A673 (cell line): Measurements from ENCODE around the gene ASB18. TPM values are rescaled to one million over a fixed set of nuclear protein-coding genes. Genes with fewer than 3 reads are reported as not detected.

Source experiments
- BruUV-seq: library from RNA; stranded (reverse); fragments of 400-500 nt; replicated peaks from 2 replicates; lab custom pipeline; 2021; lab: Mats Ljungman, UMichigan
- CTCF ChIA-PET: fragments of 300-600 bp; sonication (Branson Sonifier 250); formaldehyde crosslinking; loops from one replicate; lab custom pipeline; 2022; ENCODE audit warnings: antibody characterized with exemption; lab: Charles Lee
- POLR2A ChIA-PET: fragments of 300-600 bp; sonication (Branson Sonifier 250); formaldehyde crosslinking; loops from one replicate; lab custom pipeline; 2022; ENCODE audit warnings: antibody characterized with exemption; ENCODE audit not compliant: low non-redundant PET; lab: Charles Lee
- DNase-seq: peaks from one replicate; pipeline ENCODE4 v3.0.0-alpha.2; 2015; ENCODE audit warnings: low spot score
- H3K27ac ChIP-seq: fragments of 200-600 bp; sonication (generic); 2 replicates; pipeline ENCODE4 v1.5.1; 2016; ENCODE audit warnings: mixed run types, low read depth, mild to moderate bottlenecking, mixed read lengths, antibody characterized with exemption, low read length; ENCODE audit not compliant: poor library complexity, severe bottlenecking
- H3K27me3 ChIP-seq: fragments of 200-600 bp; sonication (generic); replicated peaks from 2 replicates; pipeline ENCODE4 v1.6.1; 2017; ENCODE audit warnings: mixed run types, low read depth, mild to moderate bottlenecking, mixed read lengths, antibody characterized with exemption, low read length; ENCODE audit not compliant: insufficient read depth, poor library complexity
- H3K36me3 ChIP-seq: fragments of 200-600 bp; sonication (generic); 2 replicates; pipeline ENCODE4 v1.6.1; 2016; ENCODE audit warnings: mixed run types, mild to moderate bottlenecking, mixed read lengths, antibody characterized with exemption, low read length; ENCODE audit not compliant: insufficient read depth, poor library complexity, severe bottlenecking
- H3K4me1 ChIP-seq: fragments of 200-600 bp; sonication (generic); 2 replicates; pipeline ENCODE4 v1.6.1; 2017; ENCODE audit warnings: mixed run types, mild to moderate bottlenecking, mixed read lengths, antibody characterized with exemption, low read length; ENCODE audit not compliant: insufficient read depth, poor library complexity, severe bottlenecking
- H3K4me3 ChIP-seq: fragments of 200-600 bp; sonication (generic); 2 replicates; pipeline ENCODE4 v1.5.1; 2016; ENCODE audit warnings: low read depth, mixed run types, mild to moderate bottlenecking, mixed read lengths, low read length; ENCODE audit not compliant: poor library complexity, severe bottlenecking
- H3K9me3 ChIP-seq: fragments of 200-600 bp; sonication (generic); 2 replicates; pipeline ENCODE4 v1.6.1; 2016; ENCODE audit warnings: mixed run types, low read depth, mild to moderate bottlenecking, mixed read lengths, antibody characterized with exemption, low read length; ENCODE audit not compliant: poor library complexity, severe bottlenecking
- CTCF ChIP-seq: fragments of 300-800, 200-600 bp; sonication (generic); conservative IDR thresholded peaks from 2 replicates; pipeline ENCODE4 v1.5.1; 2017; ENCODE audit warnings: low read depth, mild to moderate bottlenecking, antibody characterized with exemption, low read length, moderate library complexity, mixed read lengths
- EZH2 ChIP-seq: fragments of 200-600 bp; sonication (generic); IDR thresholded peaks from 2 replicates; pipeline ENCODE4 v1.6.1; 2017; ENCODE audit warnings: borderline replicate concordance, low read depth, mild to moderate bottlenecking, mixed read lengths, antibody characterized with exemption, low read length; ENCODE audit not compliant: poor library complexity, severe bottlenecking
- intact Hi-C: fragments of 100-400 bp; cut with micrococcal nuclease; formaldehyde crosslinking; loops from one replicate; pipeline ENCODE4 v1.10.0; 2022; ENCODE audit not compliant: unreplicated experiment
- total RNA-seq: library from RNA; stranded (reverse); gene quantifications from 2 replicates; pipeline ENCODE4 v1.2.3, GENCODE V29; 2021

The ASB18 gene
- total RNA-seq, 1 experiment from 2014 or later: not detected

GRCh38 chr2:236190674-236191073 lies 73.5 kb downstream of the ASB18 start:
- ChIA-PET POLR2A (no interaction called here), CTCF (no interaction called here)
- TF ChIP-seq EZH2 (no peak), CTCF (no peak)
- H3K27ac ChIP-seq: no peak overlapping the region
- DNase-seq: no peak
- intact Hi-C loops: no loop called here
- no peaks in the 10 kb centered on the region for H3K9me3 ChIP-seq
- no peaks in the 10 kb centered on the region for H3K27me3 ChIP-seq
- H3K4me3 ChIP-seq: no peak overlapping the region
- no peaks in the 10 kb centered on the region for H3K4me1 ChIP-seq
- no peaks in the 10 kb centered on the region for H3K36me3 ChIP-seq
- no TSS peak for BruUV-seq

GRCh38 chr2:236184701-236185100 lies 79.5 kb downstream of the ASB18 start:
- H3K9me3 ChIP-seq: no peaks in the 10 kb centered on the region
- no TSS peak for BruUV-seq
- no peak for DNase-seq
- H3K27me3 ChIP-seq: peaks cover 22% of the 10 kb centered on the region
- peaks cover 9% of the 10 kb centered on the region for H3K4me1 ChIP-seq
- no peak for TF ChIP-seq CTCF
- no peak for TF ChIP-seq EZH2
- no peak overlapping the region for H3K4me3 ChIP-seq
- no peak overlapping the region for H3K27ac ChIP-seq
- ChIA-PET POLR2A (no interaction called here), CTCF (no interaction called here)
- no peaks in the 10 kb centered on the region for H3K36me3 ChIP-seq
- intact Hi-C loops: loop anchor here (10.0 kb wide), 1 partner anchor 880 kb away; no protein-coding TSS in a partner anchor

GRCh38 chr2:236180831-236181453 lies 83.3 kb downstream of the ASB18 start:
- Histone ChIP-seq H3K4me1 (peaks cover 24% of the 10 kb centered on the region), H3K27ac (no peak overlapping the region), H3K4me3 (no peak overlapping the region), H3K36me3 (no peaks in the 10 kb centered on the region), H3K9me3 (no peaks in the 10 kb centered on the region), H3K27me3 (peaks cover 44% of the 10 kb centered on the region)
- TF ChIP-seq CTCF (peak; percentile 86), EZH2 (no peak)
- CTCF ChIA-PET: interaction anchor here (0.6 to 2.0 kb wide), 9 partner anchors 12 to 431 kb away, joined by 3 to 26 read pairs (median 4); no protein-coding TSS in a partner anchor
- POLR2A ChIA-PET: no interaction called here
- no TSS peak for BruUV-seq
- intact Hi-C loops: loop anchor here (10.0 kb wide), 1 partner anchor 884 kb away; no protein-coding TSS in a partner anchor
- DNase-seq: peak; percentile 85
